Esophagus mucosa (tissue), 1 donor: ENCODE measurements around the gene SERPINB7. TPM values are rescaled to one million over a fixed set of nuclear protein-coding genes. Genes with fewer than 3 reads are reported as not detected.
"Not testable (repeated sequence)": the region's sequence is repeated elsewhere in the genome, so short reads cannot be mapped to it uniquely, and the experiment has no call there.

ENCODE experiments used
- ATAC-seq: fragments of 200-7000 bp; cut with Tn5 transposase; one replicate; pipeline ENCODE4 v1.9.1; 2020
- total RNA-seq: library from RNA; stranded (reverse); gene quantifications from one replicate; pipeline ENCODE4 v1.2.4, GENCODE V29; 2023
- donor health status: DM: yes; HTN: yes; CAD: no.

The SERPINB7 gene, protein sequence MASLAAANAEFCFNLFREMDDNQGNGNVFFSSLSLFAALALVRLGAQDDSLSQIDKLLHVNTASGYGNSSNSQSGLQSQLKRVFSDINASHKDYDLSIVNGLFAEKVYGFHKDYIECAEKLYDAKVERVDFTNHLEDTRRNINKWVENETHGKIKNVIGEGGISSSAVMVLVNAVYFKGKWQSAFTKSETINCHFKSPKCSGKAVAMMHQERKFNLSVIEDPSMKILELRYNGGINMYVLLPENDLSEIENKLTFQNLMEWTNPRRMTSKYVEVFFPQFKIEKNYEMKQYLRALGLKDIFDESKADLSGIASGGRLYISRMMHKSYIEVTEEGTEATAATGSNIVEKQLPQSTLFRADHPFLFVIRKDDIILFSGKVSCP
- total RNA-seq: 1.4 TPM

DNA sequence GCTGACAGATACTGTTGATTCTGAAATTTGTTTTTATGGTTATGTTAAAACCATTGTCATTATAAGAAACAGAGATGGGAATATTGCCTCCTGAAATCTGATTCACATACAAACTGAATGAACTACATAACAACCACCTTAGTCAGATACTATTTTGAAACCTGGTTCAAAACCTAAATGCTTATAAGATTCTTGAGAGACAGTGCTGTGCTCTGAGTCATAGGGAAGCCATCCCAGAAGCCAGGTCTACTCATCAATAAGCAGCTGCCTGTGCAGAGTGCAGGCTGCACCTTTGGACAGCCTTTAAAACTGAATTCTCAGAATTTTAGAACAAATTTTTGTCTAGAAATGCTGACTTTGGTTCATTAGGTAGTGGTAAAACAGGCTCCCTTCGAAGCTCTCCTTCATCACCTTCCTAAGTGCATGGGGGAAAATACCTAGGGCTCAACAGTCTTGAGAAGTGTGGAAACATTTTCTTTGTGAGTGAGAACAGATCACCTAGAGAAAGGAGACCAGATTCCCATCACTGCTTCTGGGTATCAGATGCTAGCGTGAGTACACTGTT lies at the start of gene SERPINB7:
Gene SERPINB7 (plus strand): TSS at position 253 of the 565 bp plus-strand sequence. CDS start 6,955 bp downstream, outside the sequence.
- ATAC-seq: peak; percentile 93

GRCh38 chr18:63725682-63726480 lies 49.3 kb upstream of the SERPINB7 start:
- no peak for ATAC-seq

DNA sequence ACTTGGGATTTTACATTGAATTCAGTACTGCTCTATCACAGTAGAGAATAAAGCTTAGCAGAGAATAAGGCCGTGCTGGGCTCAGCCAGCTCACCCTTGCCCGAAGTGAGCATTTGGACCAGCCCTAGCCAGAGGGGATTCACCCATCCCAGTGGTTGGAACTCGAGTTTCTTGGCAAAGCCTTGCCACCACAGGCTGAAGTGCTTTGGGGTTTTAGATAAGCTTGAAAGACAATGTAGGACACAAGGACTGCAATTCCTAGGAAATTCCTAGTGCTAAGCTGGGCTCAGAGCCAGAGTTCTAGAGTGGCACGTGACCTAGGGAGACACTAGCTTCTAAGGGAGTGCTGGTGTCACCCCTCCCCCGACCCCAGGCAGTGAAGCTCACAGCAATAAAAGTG lies 44.4 kb upstream of the SERPINB7 start:
- peak; percentile 86 for ATAC-seq

GRCh38 chr18:63731215-63731614 lies 44.0 kb upstream of the SERPINB7 start:
- ATAC-seq: peak; percentile 88

DNA sequence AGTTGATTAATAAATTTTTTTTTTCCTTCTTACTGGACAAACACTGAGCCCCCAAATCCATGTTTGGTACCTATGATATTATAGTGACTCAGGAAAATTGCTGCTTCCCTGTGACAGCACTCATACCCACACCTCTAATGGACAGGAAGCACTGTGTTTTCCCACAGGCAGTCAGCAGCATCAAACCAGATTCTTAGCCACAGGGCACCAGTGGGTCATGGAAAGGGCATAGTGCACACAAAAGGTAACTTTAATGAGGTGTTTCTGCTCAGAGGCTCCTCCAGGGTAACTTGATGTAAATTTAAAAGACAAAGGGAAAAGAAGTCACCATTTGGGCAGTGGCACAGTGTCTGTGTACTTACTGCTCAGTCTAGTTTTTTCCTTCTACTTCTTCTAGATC lies 38.3 kb upstream of the SERPINB7 start:
- peak; percentile 97 for ATAC-seq

- peak; percentile 15 for ATAC-seq
These were observed 33.4 kb upstream of the SERPINB7 start for GRCh38 chr18:63741769-63742168.

- no peak for ATAC-seq
These were observed 28.2 kb upstream of the SERPINB7 start for GRCh38 chr18:63747006-63747405.

- ATAC-seq: no peak
These were observed 25.7 kb upstream of the SERPINB7 start for GRCh38 chr18:63749489-63749888.

DNA sequence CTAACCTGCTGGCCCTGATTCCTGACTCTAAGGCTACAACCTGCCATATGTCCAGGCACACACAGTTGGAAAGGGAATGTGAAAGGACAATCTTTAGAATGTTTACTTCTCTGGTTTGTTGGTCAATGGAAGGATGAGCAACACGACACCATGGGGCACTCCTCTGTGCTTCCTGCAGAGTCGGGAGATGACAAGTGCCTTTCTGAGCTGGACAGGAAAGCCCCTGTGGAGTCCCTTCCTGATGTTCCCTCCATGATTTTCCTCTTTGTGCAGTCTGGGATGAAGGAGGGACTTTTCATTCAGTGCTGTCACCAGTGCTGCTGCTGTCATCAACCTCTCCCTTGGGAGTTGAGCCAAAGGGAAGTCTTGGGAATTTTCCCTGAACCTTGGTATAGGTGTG lies 22.6 kb upstream of the SERPINB7 start:
- ATAC-seq: no peak

DNA sequence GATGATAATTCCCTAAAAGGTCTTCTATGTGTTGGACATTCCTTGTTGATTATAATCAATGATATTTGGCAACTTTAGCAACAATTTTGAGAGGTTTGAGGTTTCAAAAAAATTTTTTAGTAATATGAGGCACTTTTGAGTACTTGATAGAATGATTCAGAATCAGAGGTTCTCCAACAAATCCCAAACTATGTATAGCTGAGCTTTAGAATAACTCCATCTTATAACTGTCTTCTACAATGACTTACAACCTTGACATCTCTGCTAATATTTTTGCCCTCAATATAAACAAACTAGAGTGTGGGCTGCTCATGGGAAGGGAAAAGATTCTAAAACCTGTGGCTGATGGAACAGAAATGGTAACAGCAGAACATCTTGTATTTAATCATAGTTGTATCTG lies 21.5 kb upstream of the SERPINB7 start:
- ATAC-seq: no peak

- ATAC-seq: no peak
These were observed 17.7 kb upstream of the SERPINB7 start for GRCh38 chr18:63757541-63757940.

GRCh38 chr18:63758615-63759240 lies 16.5 kb upstream of the SERPINB7 start:
- ATAC-seq: no peak

DNA sequence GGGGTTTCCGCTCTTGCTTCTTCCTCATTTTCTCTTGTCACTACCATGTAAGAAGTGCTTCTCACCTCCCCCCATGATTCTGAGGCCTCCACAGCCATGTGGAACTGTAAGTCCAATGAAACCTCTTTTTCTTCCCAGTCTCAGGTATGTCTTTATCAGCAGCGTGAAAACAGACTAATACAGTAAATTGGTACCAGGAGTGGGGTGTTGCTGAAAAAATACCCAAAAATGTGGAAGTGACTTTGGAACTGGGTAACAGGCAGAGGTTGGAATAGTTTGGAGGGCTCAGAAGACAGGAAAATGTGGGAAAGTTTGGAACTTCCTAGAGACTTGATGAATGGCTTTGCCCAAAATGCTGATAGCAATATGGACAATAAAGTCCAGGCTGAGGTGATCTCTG lies 15.4 kb upstream of the SERPINB7 start:
- not testable (repeated sequence) for ATAC-seq

- ATAC-seq: no peak
These were observed 12.7 kb upstream of the SERPINB7 start for GRCh38 chr18:63762518-63762917.

DNA sequence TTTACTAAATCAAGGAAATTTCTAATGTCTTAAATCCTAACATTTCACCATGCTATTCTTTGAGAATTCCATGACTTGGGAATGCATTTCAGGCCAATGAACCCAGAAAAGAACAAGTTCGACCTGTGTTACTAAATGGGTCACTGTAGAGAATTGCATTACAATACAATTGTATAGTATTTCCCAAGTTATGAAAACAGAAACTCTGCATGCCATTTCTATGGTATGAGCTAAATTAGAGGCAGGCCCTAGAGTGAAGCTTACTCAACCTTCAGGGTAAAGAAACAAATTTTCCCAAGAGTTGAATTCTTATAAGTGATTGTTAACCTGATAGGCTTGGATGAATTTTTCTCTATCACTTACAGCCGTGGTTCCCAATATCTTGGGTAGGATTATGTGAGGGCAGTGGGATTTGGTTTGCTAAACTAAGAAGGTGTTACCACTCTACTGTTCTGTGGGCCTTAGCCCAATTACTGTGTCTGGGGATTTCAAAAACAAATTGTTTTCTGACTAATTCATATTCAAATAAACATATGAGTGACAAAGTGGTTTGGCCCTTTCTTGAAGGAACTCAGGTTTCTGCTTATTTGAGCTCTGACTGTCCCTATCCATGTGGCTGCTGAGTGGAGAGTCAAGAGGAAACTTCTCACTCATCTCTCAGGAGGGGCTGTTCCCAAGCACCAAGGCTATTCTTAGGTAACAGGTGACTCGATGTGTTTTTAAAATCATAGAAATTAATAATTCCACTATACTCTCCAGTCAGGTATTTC lies 11.2 kb upstream of the SERPINB7 start:
- peak; percentile 81 for ATAC-seq

DNA sequence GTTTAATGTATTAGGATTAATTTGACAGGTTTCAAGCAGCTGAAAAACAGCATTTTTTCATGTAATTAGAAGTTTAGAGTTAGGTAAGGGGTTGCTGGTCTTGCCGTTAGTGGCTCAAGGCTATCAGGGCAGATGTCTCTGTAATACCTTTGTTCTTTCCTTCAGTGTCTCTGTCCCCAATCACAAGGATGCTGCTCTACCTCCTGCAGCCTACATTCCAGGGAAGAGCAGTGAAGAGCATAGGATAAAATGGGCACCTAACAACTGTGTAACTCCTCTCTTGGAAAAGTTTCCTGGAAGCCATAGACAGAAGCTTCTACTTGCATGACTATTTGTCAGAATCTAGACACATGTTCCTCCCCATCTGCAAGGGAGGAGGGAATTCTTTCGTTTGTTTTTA lies 9.4 kb upstream of the SERPINB7 start:
- no peak for ATAC-seq

DNA sequence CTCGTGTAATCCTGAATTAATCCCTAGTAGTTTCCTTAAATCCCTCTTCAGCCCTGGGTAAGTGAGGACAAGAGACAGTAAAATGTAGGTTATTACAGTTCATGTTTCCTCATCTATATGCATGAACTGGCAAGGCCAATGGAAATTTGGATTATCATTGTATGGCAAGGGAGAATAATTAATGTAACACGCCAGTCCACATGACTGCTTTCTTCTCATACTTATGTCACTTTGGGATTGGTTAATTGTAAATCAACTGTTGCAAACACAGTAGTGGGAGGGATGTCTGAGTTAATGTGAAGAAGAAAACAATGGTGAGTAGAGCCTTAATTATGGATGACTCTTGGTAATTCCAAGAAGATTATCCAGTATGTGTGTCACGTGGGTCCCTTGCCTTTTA lies 1.7 kb upstream of the SERPINB7 start:
- peak; percentile 56 for ATAC-seq

GRCh38 chr18:63774511-63774910 lies 707 bp upstream of the SERPINB7 start:
- ATAC-seq: no peak

DNA sequence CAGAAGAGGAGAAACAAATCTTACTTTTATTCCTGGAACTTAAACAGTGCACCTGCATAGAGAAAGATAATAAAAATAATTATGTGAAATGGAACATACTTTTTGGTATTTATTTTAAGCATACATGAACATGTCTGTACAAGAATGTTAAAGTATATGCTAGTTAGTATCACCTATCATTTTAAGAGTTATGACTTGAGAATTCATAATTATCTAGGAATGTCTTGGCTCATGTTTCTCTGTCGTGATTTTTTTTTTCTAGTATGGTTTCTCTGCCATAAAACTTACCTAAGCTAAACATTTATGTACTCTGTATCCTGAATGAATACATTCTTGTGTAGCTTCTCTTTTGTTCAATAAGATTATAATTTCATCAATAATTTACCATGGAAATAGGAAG lies 4.2 kb downstream of the SERPINB7 start:
- ATAC-seq: no peak

- peak; percentile 85 for ATAC-seq
These were observed 8.2 kb downstream of the SERPINB7 start for GRCh38 chr18:63783394-63783793.

- no peak for ATAC-seq
These were observed 9.7 kb downstream of the SERPINB7 start for GRCh38 chr18:63784787-63785452.

- no peak for ATAC-seq
These were observed 12.5 kb downstream of the SERPINB7 start for GRCh38 chr18:63787673-63788072.
